Calu3 (cell line): ENCODE results near the gene PAEP. TPM values are rescaled to one million over a fixed set of nuclear protein-coding genes. Genes with fewer than 3 reads are reported as not detected.

Source experiments
- BruUV-seq: library from RNA; stranded (reverse); fragments of 400-500 nt; replicated peaks from 2 replicates; lab custom pipeline; 2021; lab: Mats Ljungman, UMichigan
- CTCF ChIA-PET: fragments of 300-600 bp; sonication (Branson Sonifier 250); formaldehyde crosslinking; loops from one replicate; lab custom pipeline; 2022; ENCODE audit warnings: antibody characterized with exemption; lab: Charles Lee
- DNase-seq: peaks from one replicate; pipeline ENCODE4 v3.0.0; 2022
- H3K27ac Mint-ChIP-seq: one replicate; pipeline ENCODE4 v1.8.0; 2022; ENCODE audit warnings: mixed read lengths; ENCODE audit not compliant: unreplicated experiment
- H3K27me3 Mint-ChIP-seq: one replicate; pipeline ENCODE4 v1.8.0; 2022; ENCODE audit warnings: mixed read lengths; ENCODE audit not compliant: unreplicated experiment
- H3K36me3 Mint-ChIP-seq: one replicate; pipeline ENCODE4 v1.8.0; 2022; ENCODE audit warnings: mild to moderate bottlenecking, moderate library complexity, mixed read lengths; ENCODE audit not compliant: insufficient read depth, unreplicated experiment
- H3K4me1 Mint-ChIP-seq: one replicate; pipeline ENCODE4 v1.8.0; 2022; ENCODE audit warnings: mild to moderate bottlenecking, low read depth, mixed read lengths; ENCODE audit not compliant: unreplicated experiment
- H3K4me3 Mint-ChIP-seq: one replicate; pipeline ENCODE4 v1.8.0; 2022; ENCODE audit warnings: mild to moderate bottlenecking, low read depth, moderate library complexity, mixed read lengths; ENCODE audit not compliant: unreplicated experiment
- H3K9me3 Mint-ChIP-seq: one replicate; pipeline ENCODE4 v1.8.0; 2022; ENCODE audit warnings: low read depth, mixed read lengths; ENCODE audit not compliant: unreplicated experiment
- CTCF ChIP-seq: fragments of 200-600 bp; IDR thresholded peaks from one replicate; pipeline ENCODE4 v1.8.0; 2022; ENCODE audit warnings: antibody characterized with exemption; ENCODE audit not compliant: unreplicated experiment
- intact Hi-C: fragments of 100-400 bp; cut with micrococcal nuclease; formaldehyde crosslinking; loops from one replicate; pipeline ENCODE4 v1.10.0; 2022; ENCODE audit not compliant: unreplicated experiment
- total RNA-seq: library from RNA; stranded (reverse); gene quantifications from 2 replicates; pipeline ENCODE4 v1.2.3, GENCODE V29; 2022

PAEP gene
- total RNA-seq, 1 experiment from 2014 or later = 0.45 TPM

DNA sequence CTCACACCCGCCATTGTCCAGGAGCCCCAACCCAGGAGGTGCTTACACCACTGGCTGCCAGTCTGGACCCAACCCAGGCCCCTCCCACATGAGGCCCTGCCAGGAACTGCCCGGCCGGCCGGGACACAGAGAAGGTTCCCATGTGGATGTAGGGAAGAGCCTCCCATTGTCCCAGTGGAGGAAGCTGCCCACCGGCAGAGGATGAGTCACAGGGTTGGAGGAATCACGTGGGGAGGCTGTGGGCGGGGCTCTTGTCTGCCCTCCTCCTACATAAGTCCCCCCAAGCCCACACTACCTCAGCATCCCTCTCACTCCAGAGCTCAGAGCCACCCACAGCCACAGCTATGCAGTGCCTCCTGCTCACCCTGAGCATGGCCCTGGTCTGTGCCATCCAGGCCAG is 26.1 kb downstream of the PAEP start:
- no TSS peak for BruUV-seq
- no peak for TF ChIP-seq CTCF
- H3K4me3 Mint-ChIP-seq = no peak overlapping the region
- peak; percentile 12 for DNase-seq
- no peaks in the 10 kb centered on the region for H3K4me1 Mint-ChIP-seq
- no peaks in the 10 kb centered on the region for H3K36me3 Mint-ChIP-seq
- no peak overlapping the region for H3K27ac Mint-ChIP-seq
- peaks cover 45% of the 10 kb centered on the region for H3K27me3 Mint-ChIP-seq
- no peaks in the 10 kb centered on the region for H3K9me3 Mint-ChIP-seq
- intact Hi-C loops = no loop called here
- CTCF ChIA-PET = no interaction called here

GRCh38 chr9:135588371-135588770 is 26.8 kb downstream of the PAEP start:
- no peak overlapping the region for H3K4me3 Mint-ChIP-seq
- no peaks in the 10 kb centered on the region for H3K9me3 Mint-ChIP-seq
- no peak overlapping the region for H3K27ac Mint-ChIP-seq
- intact Hi-C loops = no loop called here
- peaks cover 41% of the 10 kb centered on the region for H3K27me3 Mint-ChIP-seq
- H3K36me3 Mint-ChIP-seq = no peaks in the 10 kb centered on the region
- CTCF ChIA-PET = no interaction called here
- no peak for DNase-seq
- no peaks in the 10 kb centered on the region for H3K4me1 Mint-ChIP-seq
- no TSS peak for BruUV-seq
- no peak for TF ChIP-seq CTCF

DNA sequence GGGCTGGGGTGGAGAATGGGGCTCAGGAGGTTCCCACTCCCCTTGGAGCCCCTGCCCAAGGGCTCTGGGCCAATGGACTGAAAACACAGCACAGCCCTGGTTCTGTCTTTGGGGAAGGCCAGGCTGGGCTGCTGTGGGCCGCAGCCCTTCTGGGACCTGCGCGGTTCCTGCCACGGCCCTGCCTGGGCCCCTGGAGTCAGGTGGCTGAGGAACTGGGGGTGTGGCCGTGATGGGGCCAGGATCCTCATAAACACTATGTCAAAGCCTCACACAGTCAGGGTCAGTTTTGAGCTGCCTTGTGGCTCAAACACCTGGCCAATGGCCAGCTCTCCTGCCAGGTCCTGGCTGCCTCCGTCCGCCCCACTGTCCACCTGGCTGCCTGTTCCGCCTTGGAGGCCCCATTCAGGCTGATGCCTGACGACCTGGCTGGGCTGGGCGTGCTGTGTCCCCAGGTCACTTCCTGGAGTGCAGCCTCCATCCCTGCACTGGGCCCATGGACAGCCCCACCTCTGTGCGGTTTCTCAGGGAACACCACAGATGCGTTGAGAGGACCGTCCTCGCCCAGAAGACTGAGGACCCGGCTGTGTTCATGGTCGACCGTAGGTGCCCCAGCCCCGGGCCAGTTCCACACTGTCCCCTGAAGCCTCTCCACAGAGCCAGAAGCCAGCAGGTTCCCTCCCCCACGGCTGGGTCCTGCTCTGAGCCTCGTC is 27.5 kb downstream of the PAEP start:
- intact Hi-C loops = no loop called here
- no peaks in the 10 kb centered on the region for H3K9me3 Mint-ChIP-seq
- DNase-seq = no peak
- H3K4me1 Mint-ChIP-seq = no peaks in the 10 kb centered on the region
- TF ChIP-seq CTCF = no peak
- no peaks in the 10 kb centered on the region for H3K36me3 Mint-ChIP-seq
- peaks cover 46% of the 10 kb centered on the region for H3K27me3 Mint-ChIP-seq
- no peak overlapping the region for H3K27ac Mint-ChIP-seq
- no TSS peak for BruUV-seq
- no peak overlapping the region for H3K4me3 Mint-ChIP-seq
- CTCF ChIA-PET = no interaction called here

DNA sequence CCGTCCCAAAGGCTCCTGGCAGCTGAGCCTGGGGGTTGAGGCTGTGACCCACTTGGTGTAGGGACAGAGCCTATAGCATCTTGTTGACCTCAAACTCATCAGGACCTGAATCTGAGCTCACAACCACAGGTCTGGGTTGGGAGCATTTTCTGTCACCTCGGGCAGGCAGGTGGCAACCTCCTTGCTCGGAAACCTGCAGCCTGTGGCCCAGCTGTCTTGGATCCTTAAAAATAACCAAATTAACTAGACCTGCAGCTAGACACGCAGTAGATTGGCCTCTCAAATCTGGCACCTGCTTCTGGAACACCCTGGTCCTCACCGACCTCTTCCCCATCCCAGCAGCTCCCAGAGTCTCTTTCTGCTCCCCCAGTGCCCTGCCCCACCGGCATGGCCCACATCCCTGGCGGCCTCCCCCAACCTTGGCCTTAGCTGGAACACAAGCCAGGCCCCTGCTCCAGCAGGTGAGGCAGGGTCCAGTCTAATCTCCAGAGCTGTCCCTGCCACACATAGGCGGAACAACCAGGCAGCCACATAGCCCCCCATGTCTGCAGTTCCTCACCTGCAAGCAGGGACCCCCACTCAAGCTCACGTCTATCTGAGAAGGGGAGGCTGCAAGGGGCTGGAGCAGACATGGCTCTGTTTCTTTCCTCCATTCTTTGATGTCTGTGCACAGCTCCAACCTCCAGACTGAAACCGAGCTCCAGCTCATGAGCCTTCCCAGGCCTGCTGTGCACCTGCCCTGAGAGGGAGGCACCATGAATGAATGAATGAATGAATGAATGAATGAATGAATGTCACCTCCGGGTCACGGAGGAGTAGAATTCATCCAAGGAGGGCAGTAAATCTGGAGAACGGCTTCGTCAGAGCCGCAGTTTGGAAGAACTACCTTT is 28.3 kb downstream of the PAEP start:
- Mint-ChIP-seq H3K9me3 (no peaks in the 10 kb centered on the region), H3K4me3 (no peak overlapping the region), H3K27ac (no peak overlapping the region), H3K27me3 (peaks cover 38% of the 10 kb centered on the region), H3K4me1 (no peaks in the 10 kb centered on the region), H3K36me3 (no peaks in the 10 kb centered on the region)
- no TSS peak for BruUV-seq
- CTCF ChIA-PET = no interaction called here
- TF ChIP-seq CTCF = no peak
- intact Hi-C loops = no loop called here
- DNase-seq = no peak
